ENCODE measurements around the gene ZBTB40. TPM values are rescaled to one million over a fixed set of nuclear protein-coding genes. Genes with fewer than 3 reads are reported as not detected.

ZBTB40 gene
- total and polyA plus RNA-seq, 9 of the 15 experiments (the other 6 are each of a cell fraction or from before 2014, with no cell fraction given), result 2.6 to 26.0 (median 18.8) TPM

GRCh38 chr1:22551591-22551990, 99.9 kb downstream of the ZBTB40 start:
- ChIA-PET POLR2A (interaction anchor here (0.6 kb wide), 2 partner anchors 19 to 52 kb away, joined by 3 read pairs; no protein-coding TSS in a partner anchor), CTCF (ENCODE audit: low intra/inter-chr PET ratio) (no interaction called here)
- under 1% methylated on average over 17 of the region's 17 CpGs for WGBS (ENCODE audit: insufficient coverage, low coverage, missing lambda C conversion rate)
- H2AFZ ChIP-seq (ENCODE audit: low read depth, low read length), result no peak overlapping the region
- BruUV-seq (replicated peaks), result no TSS peak
- H3K4me3 ChIP-seq, result no peak overlapping the region
- in situ Hi-C loops (cut with MboI) (no loop called here), intact Hi-C loops (cut with micrococcal nuclease) (no loop called here)
- H3K4me2 ChIP-seq (ENCODE audit: insufficient read depth, low read length), result no peak overlapping the region
- H3K9me3 ChIP-seq (replicated peaks; ENCODE audit: control insufficient read depth, insufficient read depth, low read depth, low read length), result no peaks in the 10 kb centered on the region
- no peaks in the 10 kb centered on the region for H3K79me2 ChIP-seq (ENCODE audit: control insufficient read depth, insufficient read depth, low read length)
- H3K9me1 ChIP-seq (ENCODE audit: control insufficient read depth, insufficient read depth, low read length), result no peaks in the 10 kb centered on the region
- no peak overlapping the region for H3K27ac ChIP-seq (ENCODE audit: extremely low read depth, low read depth, low read length)
- DNase-seq (ENCODE audit: extremely low read depth in 1 of 4, low spot score in 3 of 4) (no peak), ATAC-seq (no peak), FAIRE-seq (no peak)
- peaks cover 0 to 15% of the 10 kb centered on the region in 2 experiments; a peak in 1 of 5 replicates for H3K4me1 ChIP-seq (replicated peaks in 1 of 2; ENCODE audit: control insufficient read depth in 2 of 2, insufficient read depth in 2 of 2, low read length in 2 of 2)
- no peaks in the 10 kb centered on the region for H3K36me3 ChIP-seq (ENCODE audit: control insufficient read depth, insufficient read depth, low read length)
- H3K9ac ChIP-seq (ENCODE audit: insufficient read depth in 1 of 2, low read depth in 2 of 2, low read length in 2 of 2), result no peak overlapping the region
- H3K27me3 ChIP-seq (ENCODE audit: control insufficient read depth in 2 of 2, insufficient read depth in 2 of 2, low read length in 2 of 2), result peaks cover 59 to 96% of the 10 kb centered on the region in 2 experiments
- H4K20me1 ChIP-seq (replicated peaks; ENCODE audit: control insufficient read depth, insufficient read depth, low read length), result peaks cover 37% of the 10 kb centered on the region
- TF ChIP-seq ZNF76 (CRISPR knock-in tag; IDR thresholded peaks at IDR 0.05; ENCODE audit: borderline replicate concordance) (no peak), POLR2B (IDR thresholded peaks at IDR 0.05; ENCODE audit: low read depth, partially characterized antibody) (no peak), ZNF282 (CRISPR knock-in tag; IDR thresholded peaks at IDR 0.05) (no peak), SRSF1 (IDR thresholded peaks at IDR 0.05; ENCODE audit: low read depth, low read length) (no peak), REST (IDR thresholded peaks at IDR 0.05; ENCODE audit: borderline replicate concordance) (no peak), REST (CRISPR knock-in tag; IDR thresholded peaks at IDR 0.05; ENCODE audit: low read depth) (no peak), ZBTB11 (CRISPR knock-in tag; IDR thresholded peaks at IDR 0.05) (no peak), CHD1 (IDR thresholded peaks at IDR 0.05; ENCODE audit: low read length) (no peak), U2AF1 (optimal IDR thresholded peaks at IDR 0.05; ENCODE audit: low read depth, low read length) (no peak), PHTF2 (CRISPR knock-in tag; IDR thresholded peaks at IDR 0.05) (no peak), CBX1 (IDR thresholded peaks at IDR 0.05; ENCODE audit: low read depth) (no peak)

Data from K562 (cell line).